K562 (cell line): ENCODE data around the gene UBAC2.

Experiments used
- EZH2 ChIP-seq: IDR thresholded peaks from 2 replicates; pipeline ENCODE4 v1.6.1; 2012; ENCODE audit warnings: low read depth, mild to moderate bottlenecking, inconsistent platforms, low read length, borderline replicate concordance
- STAT5B ChIP-seq: fragments of 250-450 bp; sonication (Bioruptor Pico); IDR thresholded peaks from 2 replicates; pipeline ENCODE4 v1.8.0; 2021; ENCODE audit warnings: mild to moderate bottlenecking, inconsistent platforms

- TF ChIP-seq STAT5B (CRISPR knock-in tag) (no peak), EZH2 (no peak)
Observed at GRCh38 chr13:99287551-99287950, 86.9 kb downstream of the UBAC2 start.
